22Rv1 (cell line): ENCODE measurements around the gene LDLRAD4.

ENCODE experiments used
- ZFX ChIP-seq: fragments of 450-650 bp; IDR thresholded peaks from 2 replicates; pipeline ENCODE4 v1.6.1; 2017; ENCODE audit warnings: antibody characterized with exemption, borderline replicate concordance
- TF ChIP-seq, protein P1 (sequence below): fragments of 450-650 bp; IDR thresholded peaks from 2 replicates; pipeline ENCODE4 v1.5.1; 2017; ENCODE audit warnings: mild to moderate bottlenecking

DNA sequence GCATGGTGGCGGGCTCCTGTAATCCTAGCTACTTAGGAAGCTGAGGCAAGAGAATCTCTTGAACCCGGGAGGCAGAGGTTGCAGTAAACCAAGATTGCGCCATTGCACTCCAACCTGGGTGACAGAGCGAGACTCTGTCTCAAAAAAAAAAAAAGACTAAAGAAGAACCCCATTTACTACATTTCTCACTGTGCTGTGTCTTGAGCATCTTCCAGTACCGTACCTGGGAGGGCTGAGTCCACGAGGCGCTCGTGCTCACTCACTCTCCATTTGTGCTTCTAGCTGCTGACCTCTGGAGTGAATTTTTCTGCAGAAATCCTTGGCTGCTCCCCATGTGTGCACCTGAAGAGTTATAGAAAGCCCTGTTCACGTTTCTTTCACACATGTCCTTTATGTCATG lies 204.8 kb downstream of the LDLRAD4 start:
- TF ChIP-seq, protein P1, sequence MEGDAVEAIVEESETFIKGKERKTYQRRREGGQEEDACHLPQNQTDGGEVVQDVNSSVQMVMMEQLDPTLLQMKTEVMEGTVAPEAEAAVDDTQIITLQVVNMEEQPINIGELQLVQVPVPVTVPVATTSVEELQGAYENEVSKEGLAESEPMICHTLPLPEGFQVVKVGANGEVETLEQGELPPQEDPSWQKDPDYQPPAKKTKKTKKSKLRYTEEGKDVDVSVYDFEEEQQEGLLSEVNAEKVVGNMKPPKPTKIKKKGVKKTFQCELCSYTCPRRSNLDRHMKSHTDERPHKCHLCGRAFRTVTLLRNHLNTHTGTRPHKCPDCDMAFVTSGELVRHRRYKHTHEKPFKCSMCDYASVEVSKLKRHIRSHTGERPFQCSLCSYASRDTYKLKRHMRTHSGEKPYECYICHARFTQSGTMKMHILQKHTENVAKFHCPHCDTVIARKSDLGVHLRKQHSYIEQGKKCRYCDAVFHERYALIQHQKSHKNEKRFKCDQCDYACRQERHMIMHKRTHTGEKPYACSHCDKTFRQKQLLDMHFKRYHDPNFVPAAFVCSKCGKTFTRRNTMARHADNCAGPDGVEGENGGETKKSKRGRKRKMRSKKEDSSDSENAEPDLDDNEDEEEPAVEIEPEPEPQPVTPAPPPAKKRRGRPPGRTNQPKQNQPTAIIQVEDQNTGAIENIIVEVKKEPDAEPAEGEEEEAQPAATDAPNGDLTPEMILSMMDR: no peak
- no peak for TF ChIP-seq ZFX
